Naive B cell (primary cell): Measurements from ENCODE around the gene FOXF2. TPM values are rescaled to one million over a fixed set of nuclear protein-coding genes. Genes with fewer than 3 reads are reported as not detected.
"Not testable (repeated sequence)": the region's sequence is repeated elsewhere in the genome, so short reads cannot be mapped to it uniquely, and the experiment has no call there.

Experiments used
- ATAC-seq, 2 donors: fragments of 150-1000 bp; cut with Tn5 transposase; 2 replicates each; pipeline ENCODE4 v1.10.0; 2021; ENCODE audit warnings: low read depth in 2 of 2, mild to moderate bottlenecking in 2 of 2, moderate library complexity in 2 of 2
- DNase-seq: peaks from one replicate; pipeline ENCODE4 v3.0.0; 2022
- H3K27ac Mint-ChIP-seq, 6 donors: one replicate each; pipeline ENCODE4 v1.8.0; 2020 to 2022; ENCODE audit warnings: mild to moderate bottlenecking in 6 of 6, mixed read lengths in 6 of 6, moderate library complexity in 5 of 6, inconsistent platforms in 2 of 6
- H3K27me3 Mint-ChIP-seq, 3 donors: one replicate each; pipeline ENCODE4 v1.8.0; 2021 to 2022; ENCODE audit warnings: mixed read lengths in 3 of 3, mild to moderate bottlenecking in 1 of 3
- H3K36me3 Mint-ChIP-seq, 2 donors: one replicate each; pipeline ENCODE4 v1.8.0; 2020 to 2022; ENCODE audit warnings: mixed read lengths in 2 of 2, inconsistent platforms in 1 of 2, mild to moderate bottlenecking in 1 of 2
- H3K4me1 Mint-ChIP-seq, 3 donors: one replicate each; pipeline ENCODE4 v1.8.0; 2020 to 2022; ENCODE audit warnings: mixed read lengths in 3 of 3, inconsistent platforms in 1 of 3, mild to moderate bottlenecking in 1 of 3, moderate library complexity in 1 of 3
- H3K4me3 Mint-ChIP-seq, 8 donors: one replicate each; pipeline ENCODE4 v1.8.0; 2020 to 2022; ENCODE audit warnings: mild to moderate bottlenecking in 8 of 8, mixed read lengths in 8 of 8, moderate library complexity in 8 of 8, inconsistent platforms in 2 of 8
- H3K9me3 Mint-ChIP-seq, 7 donors: one replicate each; pipeline ENCODE4 v1.8.0; 2020 to 2022; ENCODE audit warnings: mixed read lengths in 7 of 7, mild to moderate bottlenecking in 5 of 7, inconsistent platforms in 2 of 7, moderate library complexity in 1 of 7
- polyA plus RNA-seq, 6 donors: library from polyadenylated mRNA; unstranded; fragments of 300-500 nt; fragmentation: Illumina TruSeq; gene quantifications; one replicate each; pipeline ENCODE4 v1.2.3, GENCODE V29; 2021; ENCODE audit warnings: low read depth in 6 of 6

Gene FOXF2
- not detected for polyA plus RNA-seq

GRCh38 chr6:1389369-1390132, at the start of gene FOXF2:
TSS of gene FOXF2 (plus strand) at chr6:1389576. CDS start at chr6:1389948, 372 bp downstream.
- DNase-seq: no peak

DNA sequence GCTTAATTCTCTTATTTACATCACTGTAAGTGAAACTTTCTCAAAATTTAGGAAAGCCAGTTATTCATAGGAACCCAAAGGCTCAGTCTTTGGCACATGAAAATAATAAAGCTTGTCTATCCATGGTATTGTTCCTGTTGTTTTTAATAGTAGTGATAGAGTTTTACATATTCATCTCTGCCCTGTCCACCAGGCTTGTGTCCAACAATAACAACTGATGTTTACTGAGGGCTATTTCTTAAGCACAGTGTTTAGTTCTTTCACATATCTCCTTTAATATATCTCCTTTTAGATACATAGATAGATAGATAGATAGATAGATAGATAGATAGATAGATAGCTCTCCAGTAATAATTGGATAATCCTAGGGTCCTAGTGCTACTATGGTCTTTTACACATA, 43.3 kb upstream of the FOXF2 start:
- ATAC-seq: no peak
- peaks cover 37 to 59% (median 47%) of the 10 kb centered on the region in 3 donors for H3K27me3 Mint-ChIP-seq
- no peak overlapping the region for H3K27ac Mint-ChIP-seq
- no peaks in the 10 kb centered on the region for H3K4me1 Mint-ChIP-seq
- H3K4me3 Mint-ChIP-seq: no peak overlapping the region
- peaks cover 16 to 46% (median 28%) of the 10 kb centered on the region in 7 donors for H3K9me3 Mint-ChIP-seq
- DNase-seq: no peak
- peaks cover 6 to 8% of the 10 kb centered on the region in 2 donors for H3K36me3 Mint-ChIP-seq

More at GRCh38 chr6:1389369-1390132, at the start of gene FOXF2:
- peaks cover 25 to 52% (median 42%) of the 10 kb centered on the region in 3 donors for H3K4me1 Mint-ChIP-seq
- H3K27ac Mint-ChIP-seq: peak within 1 kb of the TSS in 4 of 6 donors; percentile 31 to 86 (median 50)
- ATAC-seq: peak in 1 of 2 donors; percentile 4
- peaks cover 0 to 5% (median 0%) of the 10 kb centered on the region in 7 donors for H3K9me3 Mint-ChIP-seq
- peaks cover 5 to 10% of the 10 kb centered on the region in 2 donors for H3K36me3 Mint-ChIP-seq
- H3K4me3 Mint-ChIP-seq: peak within 1 kb of the TSS; percentile 86 to 95 (median 90)
- H3K27me3 Mint-ChIP-seq: peaks cover 63 to 90% (median 81%) of the 10 kb centered on the region in 3 donors

DNA sequence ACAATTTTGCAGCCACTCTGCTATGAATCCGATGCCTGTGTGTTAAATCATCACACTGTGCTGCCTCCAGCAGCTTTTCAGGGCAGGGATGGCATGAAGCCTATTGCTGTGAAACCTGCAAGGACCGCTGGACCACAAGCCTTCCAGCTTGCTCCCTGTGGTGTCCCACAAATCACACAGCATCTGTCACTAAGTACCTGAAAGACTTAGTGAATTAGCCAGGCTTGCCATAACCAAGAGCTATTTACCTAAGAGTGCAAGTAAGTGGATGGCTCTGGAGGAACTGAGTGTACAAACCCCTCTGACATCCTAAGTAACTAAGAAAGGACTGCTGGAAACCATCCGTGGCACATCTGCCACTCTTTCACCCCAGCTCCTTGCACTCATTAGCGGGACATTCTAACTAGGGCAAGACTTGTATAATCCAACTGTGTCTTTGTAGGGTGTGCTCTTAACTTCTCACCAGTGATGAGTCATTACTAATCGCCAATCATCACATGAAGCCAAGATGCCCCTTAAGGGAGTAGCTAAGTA, 42.8 kb upstream of the FOXF2 start:
- ATAC-seq (no peak), DNase-seq (no peak)
- Mint-ChIP-seq H3K27ac (no peak overlapping the region), H3K27me3 (peaks cover 34 to 55% (median 42%) of the 10 kb centered on the region in 3 donors), H3K9me3 (peaks cover 19 to 52% (median 33%) of the 10 kb centered on the region in 7 donors), H3K36me3 (peaks cover 6 to 12% of the 10 kb centered on the region in 2 donors), H3K4me1 (no peaks in the 10 kb centered on the region), H3K4me3 (no peak overlapping the region)

DNA sequence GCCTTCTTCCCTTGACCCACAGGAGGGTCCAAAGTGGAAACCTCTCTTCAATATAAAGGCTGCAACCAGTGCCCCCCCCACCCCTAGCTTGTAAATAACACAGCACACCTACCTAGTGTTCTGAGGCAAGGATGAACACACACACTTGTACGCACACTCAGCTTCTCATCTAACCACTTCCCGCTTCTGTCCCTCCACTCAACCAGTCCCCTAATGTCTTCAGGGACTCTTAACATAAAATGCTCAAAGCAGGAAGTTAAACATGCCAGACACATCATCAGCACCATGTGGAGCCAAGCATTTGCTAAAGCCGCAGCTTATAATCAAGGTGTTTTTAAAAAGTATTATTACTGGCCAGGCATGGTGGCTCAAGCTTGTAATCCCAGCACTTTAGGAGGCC, 42.2 kb upstream of the FOXF2 start:
- no peak for DNase-seq
- H3K36me3 Mint-ChIP-seq: peaks cover 6 to 17% of the 10 kb centered on the region in 2 donors
- H3K27ac Mint-ChIP-seq: no peak overlapping the region
- H3K4me3 Mint-ChIP-seq: no peak overlapping the region
- H3K27me3 Mint-ChIP-seq: peaks cover 35 to 55% (median 40%) of the 10 kb centered on the region in 3 donors
- H3K4me1 Mint-ChIP-seq: no peaks in the 10 kb centered on the region
- no peak for ATAC-seq
- H3K9me3 Mint-ChIP-seq: peaks cover 19 to 57% (median 39%) of the 10 kb centered on the region in 7 donors

DNA sequence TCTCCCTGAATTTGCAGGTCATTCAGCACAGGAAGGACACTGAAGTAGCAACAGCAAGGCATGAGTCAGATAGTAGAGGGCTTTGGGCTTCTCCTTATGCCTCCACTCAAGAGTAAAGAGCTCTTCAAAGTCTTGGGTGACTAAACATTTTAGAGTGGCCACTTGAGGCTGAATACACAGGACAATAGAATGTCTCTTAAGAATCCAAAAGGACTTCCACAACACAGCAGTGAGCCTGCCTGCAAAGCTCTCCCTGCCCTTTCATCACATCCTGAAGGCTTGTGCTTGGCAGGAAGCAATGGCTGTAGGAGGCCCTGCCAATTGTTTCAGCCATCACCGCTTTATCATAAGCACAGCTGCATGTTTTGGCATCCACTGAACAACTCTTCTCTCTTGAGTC, 40.7 kb upstream of the FOXF2 start:
- peaks cover 40 to 58% (median 52%) of the 10 kb centered on the region in 3 donors for H3K27me3 Mint-ChIP-seq
- peaks cover 16 to 65% (median 45%) of the 10 kb centered on the region in 7 donors for H3K9me3 Mint-ChIP-seq
- H3K4me3 Mint-ChIP-seq: no peak overlapping the region

GRCh38 chr6:1349655-1350054, 39.7 kb upstream of the FOXF2 start:
- H3K9me3 Mint-ChIP-seq: peaks cover 16 to 58% (median 36%) of the 10 kb centered on the region in 7 donors

More for the DNA sequence above, 40.7 kb upstream of the FOXF2 start:
- H3K27ac Mint-ChIP-seq: no peak overlapping the region
- DNase-seq: no peak
- H3K36me3 Mint-ChIP-seq: peaks cover 6 to 27% of the 10 kb centered on the region in 2 donors
- ATAC-seq: no peak
- no peaks in the 10 kb centered on the region for H3K4me1 Mint-ChIP-seq

GRCh38 chr6:1351381-1352008, 37.9 kb upstream of the FOXF2 start:
- DNase-seq (no peak), ATAC-seq (no peak)
- Mint-ChIP-seq H3K27ac (no peak overlapping the region), H3K9me3 (peaks cover 12 to 50% (median 32%) of the 10 kb centered on the region in 7 donors), H3K4me1 (no peaks in the 10 kb centered on the region), H3K36me3 (peaks cover 0 to 19% of the 10 kb centered on the region in 2 donors), H3K4me3 (no peak overlapping the region), H3K27me3 (peaks cover 44 to 68% (median 56%) of the 10 kb centered on the region in 3 donors)

More at GRCh38 chr6:1349655-1350054, 39.7 kb upstream of the FOXF2 start:
- peaks cover 0 to 27% of the 10 kb centered on the region in 2 donors for H3K36me3 Mint-ChIP-seq
- ATAC-seq (no peak), DNase-seq (no peak)
- peaks cover 47 to 67% (median 55%) of the 10 kb centered on the region in 3 donors for H3K27me3 Mint-ChIP-seq
- no peak overlapping the region for H3K4me3 Mint-ChIP-seq
- H3K27ac Mint-ChIP-seq: no peak overlapping the region
- H3K4me1 Mint-ChIP-seq: no peaks in the 10 kb centered on the region

- Mint-ChIP-seq H3K9me3 (peaks cover 6 to 39% (median 32%) of the 10 kb centered on the region in 7 donors), H3K27me3 (peaks cover 50 to 54% (median 53%) of the 10 kb centered on the region in 3 donors), H3K36me3 (peaks cover 0 to 19% of the 10 kb centered on the region in 2 donors)
- not testable (repeated sequence) for H3K4me1 Mint-ChIP-seq, ATAC-seq, H3K4me3 Mint-ChIP-seq, H3K27ac Mint-ChIP-seq, DNase-seq
These were observed 34.3 kb upstream of the FOXF2 start for GRCh38 chr6:1355068-1355467.

DNA sequence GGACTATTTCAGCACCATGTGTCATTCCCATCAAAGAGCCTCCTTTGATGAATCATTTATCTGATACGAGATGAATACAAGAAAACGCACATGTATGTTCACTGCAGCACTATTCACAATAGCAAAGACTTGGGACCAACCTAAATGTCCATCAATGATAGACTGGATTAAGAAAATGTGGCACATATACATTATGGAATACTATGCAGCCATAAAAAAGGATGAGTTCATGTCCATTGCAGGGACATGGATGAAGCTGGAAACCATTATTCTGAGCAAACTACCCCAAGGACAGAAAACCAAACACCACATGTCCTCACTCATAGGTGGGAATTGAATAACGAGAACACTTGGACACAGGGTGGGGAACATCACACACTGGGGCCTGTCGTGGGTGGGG, 27.7 kb upstream of the FOXF2 start:
- not testable (repeated sequence) for H3K9me3 Mint-ChIP-seq, ATAC-seq, DNase-seq, H3K4me3 Mint-ChIP-seq, H3K36me3 Mint-ChIP-seq, H3K27ac Mint-ChIP-seq, H3K4me1 Mint-ChIP-seq
- peaks cover 47 to 60% (median 59%) of the 10 kb centered on the region in 3 donors for H3K27me3 Mint-ChIP-seq

DNA sequence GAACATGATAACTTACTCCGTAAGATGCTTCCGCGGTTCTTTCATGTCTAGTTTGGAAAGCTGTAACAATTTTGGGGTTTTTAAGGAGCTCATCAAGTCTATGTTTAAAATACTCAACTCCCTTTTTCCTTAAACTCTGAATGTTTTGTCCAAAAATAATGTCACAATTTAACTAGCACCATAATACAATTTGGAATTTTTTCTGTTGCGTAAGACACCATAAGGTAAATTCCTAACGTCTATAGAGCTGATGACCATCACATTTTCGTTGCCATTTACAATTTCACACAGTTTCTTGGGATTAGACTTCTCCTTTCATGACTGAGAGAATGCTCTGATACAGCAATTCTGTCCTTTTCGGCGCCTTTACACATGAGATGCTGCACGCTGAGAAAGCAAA, 26.7 kb upstream of the FOXF2 start:
- H3K4me1 Mint-ChIP-seq: no peaks in the 10 kb centered on the region
- H3K27me3 Mint-ChIP-seq: peaks cover 52 to 60% (median 57%) of the 10 kb centered on the region in 3 donors
- no peak overlapping the region for H3K27ac Mint-ChIP-seq
- H3K4me3 Mint-ChIP-seq: no peak overlapping the region
- no peaks in the 10 kb centered on the region for H3K36me3 Mint-ChIP-seq
- DNase-seq (no peak), ATAC-seq (no peak)
- H3K9me3 Mint-ChIP-seq: peaks cover 0 to 7% (median 3%) of the 10 kb centered on the region in 7 donors

DNA sequence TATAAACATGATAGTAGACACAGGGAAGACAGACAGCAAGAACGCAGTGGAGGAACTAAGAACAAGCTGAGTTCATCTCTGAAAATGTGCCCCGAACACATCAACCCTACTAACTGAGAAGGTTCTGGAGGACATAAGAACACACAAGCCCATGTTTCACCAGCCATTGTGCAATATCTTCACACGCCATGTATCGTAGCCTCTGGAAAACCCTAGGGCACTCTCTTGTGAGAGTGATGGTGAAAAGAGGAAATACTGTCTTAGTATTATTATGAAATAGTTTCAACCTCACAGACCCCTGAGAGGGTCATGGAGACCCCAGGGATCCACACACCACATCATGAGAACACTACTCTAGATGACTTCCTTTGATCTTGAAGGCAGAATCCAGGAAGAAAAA, 26.1 kb upstream of the FOXF2 start:
- Mint-ChIP-seq H3K36me3 (no peaks in the 10 kb centered on the region), H3K27me3 (peaks cover 58 to 66% (median 60%) of the 10 kb centered on the region in 3 donors), H3K27ac (no peak overlapping the region), H3K9me3 (peaks cover 0 to 8% (median 3%) of the 10 kb centered on the region in 7 donors), H3K4me1 (no peaks in the 10 kb centered on the region), H3K4me3 (no peak overlapping the region)
- DNase-seq: no peak
- ATAC-seq: no peak

- Mint-ChIP-seq H3K4me1 (no peaks in the 10 kb centered on the region), H3K27ac (no peak overlapping the region), H3K36me3 (no peaks in the 10 kb centered on the region), H3K9me3 (peaks cover 0 to 15% (median 3%) of the 10 kb centered on the region in 7 donors), H3K4me3 (no peak overlapping the region), H3K27me3 (peaks cover 62 to 70% (median 64%) of the 10 kb centered on the region in 3 donors)
- ATAC-seq (no peak), DNase-seq (no peak)
These were observed 25.4 kb upstream of the FOXF2 start for GRCh38 chr6:1363729-1364572.
